Astrocyte of the spinal cord (primary cell): ENCODE data around the gene LRRFIP1.

ENCODE experiments used
- DNase-seq: peaks from one replicate; pipeline ENCODE4 v3.0.0; 2011; ENCODE audit warnings: low read depth, low spot score
- H3K4me3 ChIP-seq: 2 replicates; pipeline ENCODE4 v1.5.1; 2011; ENCODE audit warnings: low read depth, mild to moderate bottlenecking, low read length, moderate library complexity
- in situ Hi-C: cut with HindIII; loops from 2 replicates; pipeline ENCODE4 v1.10.0; 2017; ENCODE audit warnings: low sequenced_read_pairs
- TF ChIP-seq, protein P1 (sequence below): IDR thresholded peaks from 2 replicates; pipeline ENCODE4 v1.5.1; 2012; ENCODE audit warnings: low read depth, mild to moderate bottlenecking, low read length, inconsistent platforms

Gene LRRFIP1

DNA sequence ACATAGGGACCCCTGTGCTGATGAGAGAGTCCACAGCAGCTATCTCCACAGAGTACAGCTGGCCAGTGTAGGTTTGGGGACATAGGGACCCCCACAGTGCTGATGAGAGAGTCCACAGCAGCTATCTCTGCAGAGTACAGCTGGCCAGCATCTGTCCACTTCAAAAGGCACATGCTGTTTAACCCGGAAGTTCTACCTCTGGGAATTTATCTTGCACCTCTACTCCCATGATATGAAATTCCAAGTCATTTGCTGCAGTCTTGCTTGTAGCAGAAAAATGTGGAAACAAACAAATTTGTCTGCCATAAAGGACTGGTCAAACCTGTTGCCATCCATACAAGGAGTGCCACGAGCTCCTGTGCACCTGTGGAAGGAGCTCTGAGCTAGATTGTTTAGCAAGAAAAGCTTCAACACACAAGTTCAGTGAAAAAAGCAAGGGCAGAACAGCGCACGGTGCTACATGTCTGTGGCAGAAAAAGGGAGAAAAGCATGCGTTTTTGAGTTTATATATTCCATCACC, 33.1 kb downstream of the LRRFIP1 start:
- H3K4me3 ChIP-seq: no peak overlapping the region
- TF ChIP-seq, protein P1, sequence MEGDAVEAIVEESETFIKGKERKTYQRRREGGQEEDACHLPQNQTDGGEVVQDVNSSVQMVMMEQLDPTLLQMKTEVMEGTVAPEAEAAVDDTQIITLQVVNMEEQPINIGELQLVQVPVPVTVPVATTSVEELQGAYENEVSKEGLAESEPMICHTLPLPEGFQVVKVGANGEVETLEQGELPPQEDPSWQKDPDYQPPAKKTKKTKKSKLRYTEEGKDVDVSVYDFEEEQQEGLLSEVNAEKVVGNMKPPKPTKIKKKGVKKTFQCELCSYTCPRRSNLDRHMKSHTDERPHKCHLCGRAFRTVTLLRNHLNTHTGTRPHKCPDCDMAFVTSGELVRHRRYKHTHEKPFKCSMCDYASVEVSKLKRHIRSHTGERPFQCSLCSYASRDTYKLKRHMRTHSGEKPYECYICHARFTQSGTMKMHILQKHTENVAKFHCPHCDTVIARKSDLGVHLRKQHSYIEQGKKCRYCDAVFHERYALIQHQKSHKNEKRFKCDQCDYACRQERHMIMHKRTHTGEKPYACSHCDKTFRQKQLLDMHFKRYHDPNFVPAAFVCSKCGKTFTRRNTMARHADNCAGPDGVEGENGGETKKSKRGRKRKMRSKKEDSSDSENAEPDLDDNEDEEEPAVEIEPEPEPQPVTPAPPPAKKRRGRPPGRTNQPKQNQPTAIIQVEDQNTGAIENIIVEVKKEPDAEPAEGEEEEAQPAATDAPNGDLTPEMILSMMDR: no peak
- in situ Hi-C loops: no loop called here
- no peak for DNase-seq

DNA sequence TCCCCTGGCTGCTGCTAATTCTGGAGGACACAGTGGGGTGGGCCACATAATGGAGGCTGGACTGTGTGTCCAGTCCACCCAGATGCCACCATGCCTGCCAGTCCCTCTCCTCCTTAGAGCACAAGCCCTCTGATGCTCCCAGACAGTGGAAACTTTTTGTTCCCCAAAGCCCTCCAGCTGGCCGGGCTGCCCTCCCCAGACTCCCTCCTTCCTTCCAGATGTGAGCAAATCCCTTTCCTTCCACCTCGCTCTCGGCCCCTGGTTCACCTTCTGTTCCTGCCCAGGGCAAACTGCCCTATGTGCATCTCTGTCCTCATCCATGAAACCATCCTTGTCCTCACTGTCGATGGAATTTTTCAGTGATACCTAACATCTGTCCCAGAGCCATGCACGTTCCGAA, 33.9 kb downstream of the LRRFIP1 start:
- no peak for DNase-seq
- TF ChIP-seq, protein P1: no peak
- in situ Hi-C loops: no loop called here

DNA sequence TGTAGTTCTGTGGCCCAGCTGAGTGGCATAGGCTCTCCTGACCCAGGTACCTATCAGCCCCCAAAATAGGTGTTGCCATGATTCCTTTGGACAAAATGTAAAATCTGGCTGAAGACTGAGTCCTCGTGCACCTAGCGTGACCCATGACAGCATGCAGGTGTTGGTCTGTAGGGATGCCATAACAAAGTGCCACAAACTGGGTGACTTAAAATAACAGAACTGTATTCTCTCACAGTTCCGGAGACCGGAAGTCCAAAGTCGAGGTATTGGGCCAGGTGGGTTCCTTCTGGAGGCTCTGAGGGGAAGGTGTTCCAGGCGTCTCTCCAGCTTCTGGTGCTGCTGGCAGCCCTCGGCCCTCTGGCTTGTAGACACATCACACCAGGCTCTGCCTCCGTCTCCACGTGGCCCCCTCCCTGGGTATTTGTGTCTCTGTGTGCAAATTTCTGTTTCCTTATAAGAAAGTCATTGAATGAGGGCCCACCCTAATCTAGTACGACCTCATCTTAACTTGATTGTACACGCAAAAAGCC, 34.5 kb downstream of the LRRFIP1 start:
- TF ChIP-seq, protein P1: no peak
- DNase-seq: no peak
- no peak overlapping the region for H3K4me3 ChIP-seq
- in situ Hi-C loops: no loop called here

More for the DNA sequence above, 33.9 kb downstream of the LRRFIP1 start:
- no peak overlapping the region for H3K4me3 ChIP-seq

DNA sequence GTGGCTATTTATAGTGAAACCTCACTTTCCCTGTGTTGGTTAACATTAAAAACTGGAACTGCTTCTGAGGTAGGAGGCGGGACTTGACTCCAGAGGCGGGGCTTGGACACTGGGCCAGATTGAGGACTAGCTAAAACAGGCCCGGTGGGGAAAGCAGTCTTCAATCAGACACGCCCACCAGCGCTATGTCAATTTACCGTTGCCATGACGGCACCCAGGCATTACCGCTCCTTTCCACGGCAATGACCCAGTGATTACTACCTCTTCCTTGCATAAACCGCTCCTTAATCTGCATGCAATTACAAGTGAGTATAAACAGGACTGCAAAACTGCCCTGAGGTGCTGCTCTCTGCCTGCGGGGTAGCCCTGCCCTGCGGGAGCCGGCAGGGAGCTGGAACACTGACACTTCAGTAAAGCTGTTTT, 35.3 kb downstream of the LRRFIP1 start:
- DNase-seq: peak; percentile 89
- in situ Hi-C loops: no loop called here
- H3K4me3 ChIP-seq: no peak overlapping the region
- TF ChIP-seq, protein P1: no peak

DNA sequence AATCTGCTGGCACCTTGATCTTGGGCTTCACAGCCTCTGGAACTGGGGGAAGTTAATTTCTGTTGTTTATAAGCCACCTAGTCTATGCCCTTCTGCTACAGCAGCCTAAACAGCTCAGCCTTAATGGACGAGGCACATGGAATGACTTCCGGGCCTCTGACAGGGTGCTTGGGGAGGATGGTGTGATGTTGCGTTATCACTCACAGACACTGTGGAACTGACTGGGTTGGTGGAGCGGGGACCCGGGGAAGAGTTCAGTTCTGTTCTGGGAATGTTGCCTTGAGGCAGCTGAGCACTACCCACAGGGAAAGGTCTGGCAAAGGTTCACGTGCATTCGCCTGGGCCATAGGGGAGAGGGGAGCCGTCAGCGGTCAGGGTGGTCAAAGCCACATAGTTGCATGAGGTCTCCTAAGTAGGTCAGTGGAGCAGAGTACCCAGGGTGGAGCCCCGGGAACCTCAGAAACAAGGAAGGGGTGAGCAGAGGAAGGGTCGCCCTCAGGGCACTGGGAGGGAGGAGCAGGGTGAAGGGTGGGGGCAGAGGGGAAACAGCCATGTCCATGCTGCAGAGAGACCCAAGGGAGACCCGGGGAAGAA, 36.2 kb downstream of the LRRFIP1 start:
- TF ChIP-seq, protein P1: no peak
- DNase-seq: no peak
- no peak overlapping the region for H3K4me3 ChIP-seq
- in situ Hi-C loops: no loop called here

DNA sequence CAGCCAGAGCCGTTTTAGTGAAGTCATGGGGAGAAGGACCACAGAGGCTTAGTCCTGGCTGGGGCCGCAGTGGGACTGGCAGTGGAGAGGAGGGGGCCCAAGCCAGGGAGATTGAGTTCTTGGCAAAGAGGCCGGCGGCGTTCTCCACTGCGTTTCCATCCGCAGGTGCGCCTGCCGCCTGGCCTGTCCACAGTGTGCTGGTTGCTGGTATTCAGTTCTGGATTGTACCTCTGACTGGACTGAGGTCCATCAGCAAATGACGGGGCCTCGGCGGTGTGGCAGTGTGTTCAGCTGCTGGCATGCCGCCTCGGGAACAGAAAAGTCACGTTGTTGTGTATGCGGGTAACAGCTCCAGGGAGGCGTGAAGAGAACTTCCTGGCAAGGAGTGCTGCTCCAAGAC, 36.8 kb downstream of the LRRFIP1 start:
- no peak overlapping the region for H3K4me3 ChIP-seq
- TF ChIP-seq, protein P1: no peak
- in situ Hi-C loops: no loop called here
- no peak for DNase-seq
